Measurements from ENCODE around the gene PET100. TPM values are rescaled to one million over a fixed set of nuclear protein-coding genes. Genes with fewer than 3 reads are reported as not detected.

The PET100 gene
- total RNA-seq, 1 donor from 2014 or later = 24.7 TPM

- peak; percentile 89 for DNase-seq
Observed at GRCh38 chr19:7680606-7681339, 51.2 kb downstream of the PET100 start, which contains the start of gene TRAPPC5. Gene TRAPPC5, plus strand, starts transcription at chr19:7680833. Its CDS starts 1,421 bp downstream, at chr19:7682254.

Other genes starting within 250 kb of the PET100 start
- gene PEX11G, start 140.8 kb upstream of the PET100 start, total RNA-seq = 2.3 and 2.9 TPM in 2 replicates
- 20.9 and 36.6 TPM in 2 replicates for gene ZNF358, start 113.7 kb upstream of the PET100 start, total RNA-seq
- 2.7 and 3.7 TPM in 2 replicates for gene MCOLN1, start 107.2 kb upstream of the PET100 start, total RNA-seq
- gene PNPLA6, start 94.1 kb upstream of the PET100 start, total RNA-seq = 107 and 192 TPM in 2 replicates
- gene CAMSAP3, start 33.9 kb upstream of the PET100 start, total RNA-seq = under 0.01 and 0.19 TPM in 2 replicates
- gene XAB2, start 248 bp upstream of the PET100 start, total RNA-seq = 25.2 and 52.9 TPM in 2 replicates
- not detected in 2 replicates for gene PCP2, start 3.9 kb downstream of the PET100 start, total RNA-seq
- gene STXBP2, start 7.3 kb downstream of the PET100 start, total RNA-seq = 30.8 and 67.1 TPM in 2 replicates
- not detected in 2 replicates for gene RETN, start 39.3 kb downstream of the PET100 start, total RNA-seq
- gene MCEMP1, start 47.3 kb downstream of the PET100 start, total RNA-seq = not detected in 2 replicates
- gene TRAPPC5, start 51.0 kb downstream of the PET100 start, total RNA-seq = 69.9 and 97.4 TPM in 2 replicates
- gene FCER2, start 72.3 kb downstream of the PET100 start, total RNA-seq = not detected in 2 replicates
- not detected in 2 replicates for gene CLEC4G, start 102.3 kb downstream of the PET100 start, total RNA-seq
- under 0.01 TPM in 1 of 2 replicates, not detected in the other for gene CD209, start 117.7 kb downstream of the PET100 start, total RNA-seq
- gene CLEC4M, start 133.4 kb downstream of the PET100 start, total RNA-seq = 5.6 and 25.2 TPM in 2 replicates
- gene EVI5L, start 200.4 kb downstream of the PET100 start, total RNA-seq = 12.6 and 16.5 TPM in 2 replicates
- not detected in 2 replicates for gene PRR36, start 244.6 kb downstream of the PET100 start, total RNA-seq